ENCODE results near the gene LCE3B. TPM values are rescaled to one million over a fixed set of nuclear protein-coding genes. Genes with fewer than 3 reads are reported as not detected.

The LCE3B gene
- not detected in 2 replicates for total RNA-seq (2014; rRNA removed)
- Bru-seq, nascent RNA = not detected
- not detected for BruChase-seq, experiment 1, labeled RNA remaining after a 6-hour chase
- BruChase-seq, experiment 2, labeled RNA remaining after a 2-hour chase = not detected
- long read RNA-seq = 0 reads

- CTCF ChIA-PET = no interaction called here
- Histone ChIP-seq H3K4me1 (ENCODE audit: insufficient read depth, low read length) (no peaks in the 10 kb centered on the region), H3K36me3 (ENCODE audit: low read depth, low read length) (no peaks in the 10 kb centered on the region), H3K9me3 (ENCODE audit: low read length) (no peaks in the 10 kb centered on the region), H3K27me3 (ENCODE audit: low read length) (no peaks in the 10 kb centered on the region), H3K4me2 (ENCODE audit: low read length) (no peak within 1 kb of the TSS), H3K79me2 (ENCODE audit: low read length) (no peaks in the 10 kb centered on the region), H3K9me2 (replicated peaks; ENCODE audit: low read length) (no peaks in the 10 kb centered on the region), H4K20me1 (ENCODE audit: low read length) (no peaks in the 10 kb centered on the region), H3F3A (ENCODE audit: low read length, unreplicated experiment) (no peaks in the 10 kb centered on the region), H3K27ac (ENCODE audit: low read length) (no peak within 1 kb of the TSS), H3K4me3 (ENCODE audit: low read length) (no peak within 1 kb of the TSS), H2AFZ (ENCODE audit: low read length) (no peak within 1 kb of the TSS), H3K9ac (ENCODE audit: low read length) (no peak within 1 kb of the TSS)
- POLR2A ChIA-PET (ENCODE audit: unreplicated experiment) = no interaction called here
- ATAC-seq (no peak), DNase-seq (no peak)
- no TSS peak for BruUV-seq (replicated peaks)
- TF ChIP-seq EZH2 (IDR thresholded peaks at IDR 0.05; ENCODE audit: low read length, unreplicated experiment) (no peak), CTCF (conservative IDR thresholded peaks at IDR 0.05; ENCODE audit: low read depth, low read length) (no peak), EZH2phosphoT487 (IDR thresholded peaks at IDR 0.05; ENCODE audit: borderline replicate concordance, low read length) (no peak)
- intact Hi-C loops (cut with micrococcal nuclease) = no loop called here
These were observed at the start of gene LCE3B for GRCh38 chr1:152613511-152613910. TSS of gene LCE3B (plus strand) at chr1:152613811. CDS start at chr1:152613811, 0 bp downstream.

- no peak overlapping the region for H2AFZ ChIP-seq (ENCODE audit: low read length)
- no peak for ATAC-seq
- H3K9me3 ChIP-seq (ENCODE audit: low read length) = peaks cover 10% of the 10 kb centered on the region; the same call in 1 of the 2 replicates
- H3K4me2 ChIP-seq (ENCODE audit: low read length) = no peak overlapping the region
- H3K27ac ChIP-seq (ENCODE audit: low read length) = no peak overlapping the region
- H3K36me3 ChIP-seq (ENCODE audit: low read depth, low read length) = no peaks in the 10 kb centered on the region
- no peak overlapping the region for H3K9ac ChIP-seq (ENCODE audit: low read length)
- H3K9me2 ChIP-seq (replicated peaks; ENCODE audit: low read length) = no peaks in the 10 kb centered on the region
- no peak for DNase-seq
- no peaks in the 10 kb centered on the region for H3K27me3 ChIP-seq (ENCODE audit: low read length)
- ChIA-PET CTCF (no interaction called here), POLR2A (ENCODE audit: unreplicated experiment) (no interaction called here)
- no peak overlapping the region for H3K4me3 ChIP-seq (ENCODE audit: low read length)
- intact Hi-C loops (cut with micrococcal nuclease) = no loop called here
- BruUV-seq (replicated peaks) = no TSS peak
- H3K79me2 ChIP-seq (ENCODE audit: low read length) = no peaks in the 10 kb centered on the region
- no peaks in the 10 kb centered on the region for H3F3A ChIP-seq (ENCODE audit: low read length, unreplicated experiment)
- no peaks in the 10 kb centered on the region for H3K4me1 ChIP-seq (ENCODE audit: insufficient read depth, low read length)
- no peaks in the 10 kb centered on the region for H4K20me1 ChIP-seq (ENCODE audit: low read length)
- TF ChIP-seq EZH2phosphoT487 (IDR thresholded peaks at IDR 0.05; ENCODE audit: borderline replicate concordance, low read length) (no peak), CTCF (conservative IDR thresholded peaks at IDR 0.05; ENCODE audit: low read depth, low read length) (no peak), EZH2 (IDR thresholded peaks at IDR 0.05; ENCODE audit: low read length, unreplicated experiment) (no peak)
These were observed 48.5 kb upstream of the LCE3B start for GRCh38 chr1:152565115-152565514.

GRCh38 chr1:152565535-152566215, 47.9 kb upstream of the LCE3B start:
- Histone ChIP-seq H3K9me2 (replicated peaks; ENCODE audit: low read length) (no peaks in the 10 kb centered on the region), H3F3A (ENCODE audit: low read length, unreplicated experiment) (no peaks in the 10 kb centered on the region), H3K79me2 (ENCODE audit: low read length) (no peaks in the 10 kb centered on the region), H3K36me3 (ENCODE audit: low read depth, low read length) (no peaks in the 10 kb centered on the region), H3K4me1 (ENCODE audit: insufficient read depth, low read length) (no peaks in the 10 kb centered on the region), H3K4me2 (ENCODE audit: low read length) (no peak overlapping the region), H2AFZ (ENCODE audit: low read length) (no peak overlapping the region), H3K9me3 (ENCODE audit: low read length) (peaks cover 16% of the 10 kb centered on the region; the same call in 1 of the 2 replicates), H3K27ac (ENCODE audit: low read length) (no peak overlapping the region), H3K9ac (ENCODE audit: low read length) (no peak overlapping the region), H3K4me3 (ENCODE audit: low read length) (no peak overlapping the region), H3K27me3 (ENCODE audit: low read length) (no peaks in the 10 kb centered on the region), H4K20me1 (ENCODE audit: low read length) (no peaks in the 10 kb centered on the region)
- DNase-seq = peak; percentile 1
- ChIA-PET CTCF (no interaction called here), POLR2A (ENCODE audit: unreplicated experiment) (no interaction called here)
- BruUV-seq (replicated peaks) = no TSS peak
- ATAC-seq = no peak
- intact Hi-C loops (cut with micrococcal nuclease) = no loop called here
- TF ChIP-seq EZH2phosphoT487 (IDR thresholded peaks at IDR 0.05; ENCODE audit: borderline replicate concordance, low read length) = no peak
- no peak for TF ChIP-seq CTCF (conservative IDR thresholded peaks at IDR 0.05; ENCODE audit: low read depth, low read length)
- TF ChIP-seq EZH2 (IDR thresholded peaks at IDR 0.05; ENCODE audit: low read length, unreplicated experiment) = no peak
